H1 (cell line): ENCODE measurements around the gene ASH1L. TPM values are rescaled to one million over a fixed set of nuclear protein-coding genes. Genes with fewer than 3 reads are reported as not detected.

Experiments
- CTCF ChIA-PET: fragments of 300-600 bp; sonication (Branson Sonifier 250); formaldehyde crosslinking; loops from one replicate; lab custom pipeline; 2021; ENCODE audit not compliant: partially characterized antibody; lab: Charles Lee
- POLR2A ChIA-PET: fragments of 300-600 bp; sonication (Branson Sonifier 250); formaldehyde crosslinking; loops from one replicate; lab custom pipeline; 2021; ENCODE audit warnings: inconsistent platforms; ENCODE audit not compliant: partially characterized antibody; lab: Charles Lee
- DNase-seq, 2 experiments: peaks; one replicate each; pipeline versions ENCODE4 v3.0.0 to v3.0.0-alpha.2; 2010 to 2022; ENCODE audit warnings: low spot score in 2 of 2, low read depth in 1 of 2, mixed read lengths in 1 of 2
- FAIRE-seq: peaks from 2 replicates; lab custom pipeline; 2011; peaks lifted over from hg19 to GRCh38; lab: Jason Lieb, UNC
- H2AFZ ChIP-seq: 2 replicates; pipeline ENCODE4 v1.8.1; 2012; ENCODE audit warnings: low read length, inconsistent platforms
- H2AK5ac ChIP-seq: 2 replicates; pipeline ENCODE4 v1.6.1; 2013; ENCODE audit warnings: low read depth, low read length
- H2BK120ac ChIP-seq: replicated peaks from 2 replicates; pipeline ENCODE3; 2013; ENCODE audit warnings: low read depth, low read length, inconsistent platforms
- H2BK12ac ChIP-seq: 2 replicates; pipeline ENCODE4 v1.6.1; 2013; ENCODE audit warnings: low read depth, low read length
- H2BK15ac ChIP-seq: 2 replicates; pipeline ENCODE4 v1.6.1; 2013; ENCODE audit warnings: low read length
- H2BK20ac ChIP-seq: 2 replicates; pipeline ENCODE4 v1.6.1; 2013; ENCODE audit warnings: low read length
- H2BK5ac ChIP-seq: 2 replicates; pipeline ENCODE4 v1.6.1; 2013; ENCODE audit warnings: low read depth, low read length
- H3K14ac ChIP-seq: 2 replicates; pipeline ENCODE4 v1.6.1; 2013; ENCODE audit warnings: inconsistent platforms; ENCODE audit not compliant: insufficient read length
- H3K18ac ChIP-seq: 2 replicates; pipeline ENCODE4 v1.6.1; 2013; ENCODE audit warnings: low read length; ENCODE audit errors: extremely low read depth
- H3K23ac ChIP-seq: 2 replicates; pipeline ENCODE4 v1.6.1; 2013; ENCODE audit warnings: inconsistent platforms; ENCODE audit not compliant: insufficient read length
- H3K23me2 ChIP-seq: 2 replicates; pipeline ENCODE4 v1.6.1; 2013; ENCODE audit warnings: low read depth, low read length
- H3K27ac ChIP-seq: 2 replicates; pipeline ENCODE4 v1.6.1; 2011; ENCODE audit warnings: low read depth, low read length, inconsistent platforms
- H3K27me3 ChIP-seq, 4 experiments: replicated peaks in 1 of 4; 1 replicate in 1 of 4; 2 replicates in 3 of 4; pipeline versions ENCODE4 v1.6.1 to v1.8.1; 2011 to 2013; ENCODE audit warnings: low read length in 3 of 4, mild to moderate bottlenecking in 3 of 4, inconsistent platforms in 2 of 4, mixed read lengths in 2 of 4, moderate library complexity in 1 of 4; ENCODE audit not compliant: control insufficient read depth in 3 of 4, insufficient read depth in 3 of 4; ENCODE audit errors: extremely low read depth in 1 of 4
- H3K36me3 ChIP-seq, 4 experiments: 2 replicates each; pipeline versions ENCODE4 v1.6.1 to v1.8.1; 2011 to 2013; ENCODE audit warnings: mild to moderate bottlenecking in 4 of 4, low read length in 3 of 4, moderate library complexity in 2 of 4, control low read depth in 1 of 4, inconsistent platforms in 1 of 4; ENCODE audit not compliant: insufficient read depth in 4 of 4, control insufficient read depth in 2 of 4
- H3K4ac ChIP-seq: replicated peaks from 2 replicates; pipeline ENCODE3; 2013; ENCODE audit warnings: low read length, low read depth, mixed read lengths, inconsistent platforms; ENCODE audit not compliant: insufficient read length
- H3K4me1 ChIP-seq, 4 experiments: replicated peaks in 1 of 4; 1 replicate in 1 of 4; 2 replicates in 3 of 4; pipeline versions ENCODE4 v1.6.1 to v1.8.1; 2011 to 2013; ENCODE audit warnings: low read length in 3 of 4, inconsistent platforms in 2 of 4, mixed read lengths in 1 of 4; ENCODE audit not compliant: insufficient read depth in 4 of 4, control insufficient read depth in 3 of 4
- H3K4me2 ChIP-seq, 2 experiments: 2 replicates each; pipeline versions ENCODE4 v1.6.1 to v1.8.1; 2011 to 2013; ENCODE audit warnings: low read depth in 2 of 2, low read length in 2 of 2, control low read depth in 1 of 2, inconsistent platforms in 1 of 2, mild to moderate bottlenecking in 1 of 2; ENCODE audit not compliant: insufficient read depth in 1 of 2
- H3K4me3 ChIP-seq, 4 experiments: fragments of 200-600, 300-600 bp in 1 of 4; sonication (generic), shearing (Covaris generic), sonication (Bioruptor Twin) in 1 of 4; 2 replicates each; pipeline versions ENCODE4 v1.5.1 to v1.8.1; 2011 to 2016; ENCODE audit warnings: low read length in 4 of 4, low read depth in 3 of 4, control low read depth in 2 of 4, inconsistent platforms in 2 of 4, mild to moderate bottlenecking in 2 of 4, mixed read lengths in 1 of 4, moderate library complexity in 1 of 4; ENCODE audit not compliant: insufficient read depth in 2 of 4; ENCODE audit errors: extremely low read depth in 1 of 4
- H3K56ac ChIP-seq: replicated peaks from 2 replicates; pipeline ENCODE3; 2013; ENCODE audit warnings: low read depth, mild to moderate bottlenecking, mixed read lengths, low read length, inconsistent platforms; ENCODE audit not compliant: insufficient read length
- H3K79me1 ChIP-seq: 2 replicates; pipeline ENCODE4 v1.6.1; 2013; ENCODE audit warnings: low read depth, low read length, control low read depth
- H3K79me2 ChIP-seq, 2 experiments: 2 replicates each; pipeline versions ENCODE4 v1.6.1 to v1.8.1; 2012 to 2013; ENCODE audit warnings: low read length in 2 of 2, mild to moderate bottlenecking in 2 of 2, inconsistent platforms in 1 of 2; ENCODE audit not compliant: insufficient read depth in 2 of 2, control insufficient read depth in 1 of 2
- H3K9ac ChIP-seq, 4 experiments: replicated peaks in 1 of 4; 1 replicate in 1 of 4; 2 replicates in 3 of 4; pipeline versions ENCODE4 v1.6.1 to v1.8.1; 2011 to 2013; ENCODE audit warnings: low read depth in 3 of 4, low read length in 3 of 4, control low read depth in 2 of 4, mild to moderate bottlenecking in 2 of 4, moderate library complexity in 2 of 4, inconsistent platforms in 1 of 4; ENCODE audit errors: extremely low read depth in 1 of 4
- H3K9me3 ChIP-seq, 2 experiments: 2 replicates each; pipeline versions ENCODE4 v1.6.1 to v1.8.1; 2012 to 2013; ENCODE audit warnings: mild to moderate bottlenecking in 2 of 2, moderate library complexity in 2 of 2, control low read depth in 1 of 2, inconsistent platforms in 1 of 2, low read depth in 1 of 2, low read length in 1 of 2, mixed read lengths in 1 of 2; ENCODE audit not compliant: insufficient read depth in 2 of 2
- H4K20me1 ChIP-seq, 2 experiments: replicated peaks in 1 of 2; 2 replicates each; pipeline versions ENCODE3 to v1.8.1; 2011 to 2013; ENCODE audit warnings: inconsistent platforms in 2 of 2, low read length in 2 of 2, mild to moderate bottlenecking in 1 of 2; ENCODE audit not compliant: insufficient read depth in 2 of 2, control insufficient read depth in 1 of 2
- H4K5ac ChIP-seq: 2 replicates; pipeline ENCODE4 v1.6.1; 2013; ENCODE audit warnings: low read length, low read depth, mixed read lengths, inconsistent platforms; ENCODE audit not compliant: insufficient read length
- H4K8ac ChIP-seq: 2 replicates; pipeline ENCODE4 v1.8.0; 2013; ENCODE audit warnings: mild to moderate bottlenecking, moderate library complexity, low read length, inconsistent platforms; ENCODE audit not compliant: insufficient read depth; ENCODE audit errors: extremely low read depth
- H4K91ac ChIP-seq: replicated peaks from 2 replicates; pipeline ENCODE3; 2013; ENCODE audit warnings: low read length, mixed read lengths, inconsistent platforms; ENCODE audit not compliant: insufficient read length
- CBX5 ChIP-seq: fragments of 300-800, 300-1000 bp; sonication (generic); IDR thresholded peaks from 2 replicates; pipeline ENCODE4 v1.7.1; 2016; ENCODE audit warnings: antibody characterized with exemption, low read length, low read depth
- CHD1 ChIP-seq: IDR thresholded peaks from 2 replicates; pipeline ENCODE4 v1.6.1; 2012; ENCODE audit warnings: low read depth, low read length, improper control_type of control experiment
- HDAC6 ChIP-seq: IDR thresholded peaks from one replicate; pipeline ENCODE4 v1.7.1; 2012; ENCODE audit warnings: low read depth, mild to moderate bottlenecking, inconsistent platforms, low read length, moderate library complexity
- PHF8 ChIP-seq: fragments of 200-600 bp; sonication (generic); conservative IDR thresholded peaks from 2 replicates; pipeline ENCODE4 v1.7.1; 2012; ENCODE audit warnings: low read depth, mild to moderate bottlenecking, inconsistent platforms, low read length, moderate library complexity
- SIN3A ChIP-seq, 2 experiments: IDR thresholded peaks in 1 of 2; conservative IDR thresholded peaks in 1 of 2; 2 replicates each; pipeline ENCODE4 v1.6.1; 2011 to 2012; ENCODE audit warnings: low read length in 2 of 2, improper control_type of control experiment in 1 of 2, low read depth in 1 of 2, mild to moderate bottlenecking in 1 of 2
- SRF ChIP-seq: IDR thresholded peaks from 2 replicates; pipeline ENCODE4 v1.6.1; 2011; ENCODE audit warnings: mild to moderate bottlenecking, low read depth, low read length, moderate library complexity
- WGBS, 2 experiments: shearing (Covaris generic) in 1 of 2; methylation state at CpG; one replicate each; pipeline versions ENCODE4 v1.1.6 to v1.1.7; 2013 to 2015; ENCODE audit warnings: low lambda C conversion rate in 2 of 2, mixed read lengths in 2 of 2, inconsistent platforms in 1 of 2, low coverage in 1 of 2, missing lambda C conversion rate in 1 of 2; ENCODE audit not compliant: insufficient replicate concordance in 2 of 2, insufficient coverage in 1 of 2, insufficient read length in 1 of 2; ENCODE audit errors: extremely low coverage in 1 of 2, missing lambda C conversion rate in 1 of 2; 5-methylcytosine and 5-hydroxymethylcytosine counted together
- polyA plus RNA-seq, 7 experiments: library from polyadenylated mRNA; depleted of rRNA in 3 of 7; stranded (reverse) in 5 of 7; unstranded in 2 of 7; fragments of >200 nt in 5 of 7; fragments of 200-250 nt in 2 of 7; gene quantifications; 1 replicate in 5 of 7; 2 replicates in 1 of 7; 4 replicates in 1 of 7; pipeline versions ENCODE4 v1.2.1 to v1.2.3, GENCODE V29; 2011 to 2013; ENCODE audit warnings: missing spikeins in 2 of 7, mixed read lengths in 2 of 7
- total RNA-seq: library from RNA; stranded (reverse); fragmentation: NEBNext Ultra II Directional; extraction: Animal tissue kit (Norgen Biotek cat#: 25700); gene quantifications from 2 replicates; pipeline ENCODE4 v1.2.1, GENCODE V29; 2021
- TF ChIP-seq, protein P1 (sequence below): IDR thresholded peaks from 2 replicates; pipeline ENCODE4 v1.6.1; 2012; ENCODE audit warnings: low read length, inconsistent platforms
- TF ChIP-seq, protein P2 (sequence below), 3 experiments: IDR thresholded peaks; 1 replicate in 2 of 3; 2 replicates in 1 of 3; pipeline versions ENCODE4 v1.5.1 to v1.6.1; 2011; ENCODE audit warnings: low read length in 3 of 3, mild to moderate bottlenecking in 3 of 3, inconsistent platforms in 2 of 3, low read depth in 1 of 3, moderate library complexity in 1 of 3; ENCODE audit not compliant: insufficient read depth in 1 of 3; ENCODE audit errors: control extremely low read depth in 1 of 3

Gene ASH1L
- total and polyA plus RNA-seq, 2 of the 8 experiments (the other 6 are each of a cell fraction or from before 2014, with no cell fraction given), result 7.5 to 27.6 TPM

DNA sequence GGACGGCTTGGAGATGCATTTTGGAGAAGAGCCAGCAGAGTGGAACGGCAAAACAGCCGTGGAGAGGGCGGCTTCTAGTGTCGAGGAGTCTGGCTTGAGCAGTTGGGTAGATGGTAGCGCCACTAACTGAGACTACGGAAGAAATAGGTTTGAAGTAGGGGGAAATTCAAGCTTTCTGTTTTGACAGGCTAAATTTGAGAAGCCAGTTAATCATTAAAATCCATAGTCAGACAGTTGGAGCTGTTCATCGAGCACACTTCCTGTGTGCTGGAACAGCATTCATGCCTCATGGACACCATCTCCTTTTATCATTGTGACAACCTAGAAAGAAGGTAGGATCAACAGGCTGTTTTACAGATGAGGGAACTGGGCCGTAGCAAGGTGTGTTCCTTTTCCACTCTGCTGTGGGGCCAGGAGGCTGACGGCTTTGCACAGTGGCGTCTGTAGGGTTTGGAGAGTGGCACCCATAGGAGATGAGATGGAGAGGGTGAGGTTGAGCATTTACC lies 258.0 kb downstream of the ASH1L start:
- H3K79me1 ChIP-seq, result peaks cover 2% of the 10 kb centered on the region; the same call in 1 of the 2 replicates
- H3K79me2 ChIP-seq, result peaks cover 3 to 8% of the 10 kb centered on the region in 2 experiments; a peak in 3 of 4 replicates
- WGBS, 2 experiments, result 86% methylated on average over 11 of the region's 11 CpGs; no CpG with 5 or more reads in 1 of the 2 experiments
- peaks cover 0 to 5% (median 2%) of the 10 kb centered on the region in 4 experiments; a peak in 5 of 7 replicates for H3K4me1 ChIP-seq
- FAIRE-seq (no peak), DNase-seq (no peak)
- H2AFZ ChIP-seq, result no peak overlapping the region
- H4K20me1 ChIP-seq, result peaks cover 0 to 4% of the 10 kb centered on the region in 2 experiments
- ChIA-PET CTCF (interaction anchor here (1.1 to 6.4 kb wide), 3 partner anchors 23 to 53 kb away, joined by 4 to 103 read pairs (median 79); no protein-coding TSS in a partner anchor), POLR2A (interaction anchor here (1.7 to 2.6 kb wide), 2 partner anchors 13 to 18 kb away, joined by 7 to 9 read pairs; no protein-coding TSS in a partner anchor)
- no peak overlapping the region for H3K56ac ChIP-seq
- H2BK120ac ChIP-seq, result no peak overlapping the region
- no peak overlapping the region for H2BK15ac ChIP-seq
- no peaks in the 10 kb centered on the region for H3K9me3 ChIP-seq
- H2BK5ac ChIP-seq, result no peak overlapping the region
- H3K36me3 ChIP-seq, result no peaks in the 10 kb centered on the region
- no peak overlapping the region for H3K4ac ChIP-seq
- H3K23me2 ChIP-seq, result peaks cover 7% of the 10 kb centered on the region
- peak overlapping the region; percentile 59 for H4K91ac ChIP-seq
- H3K27me3 ChIP-seq, result no peaks in the 10 kb centered on the region; a peak in 1 of 7 replicates
- H2BK20ac ChIP-seq, result peak overlapping the region; percentile 48; the same call in 1 of the 2 replicates
- H3K18ac ChIP-seq, result no peak overlapping the region
- no peak overlapping the region for H3K14ac ChIP-seq
- no peak overlapping the region for H2AK5ac ChIP-seq
- no peak overlapping the region for H3K4me3 ChIP-seq
- no peak overlapping the region for H3K27ac ChIP-seq
- H2BK12ac ChIP-seq, result 0 out of 2 replicates have a peak overlapping the region, but pooled peaks have one; percentile 63
- H3K9ac ChIP-seq, result no peak overlapping the region
- no peak overlapping the region for H4K5ac ChIP-seq
- H3K4me2 ChIP-seq, result no peak overlapping the region
- H3K23ac ChIP-seq, result no peak overlapping the region
- no peak overlapping the region for H4K8ac ChIP-seq
- TF ChIP-seq, protein P1, sequence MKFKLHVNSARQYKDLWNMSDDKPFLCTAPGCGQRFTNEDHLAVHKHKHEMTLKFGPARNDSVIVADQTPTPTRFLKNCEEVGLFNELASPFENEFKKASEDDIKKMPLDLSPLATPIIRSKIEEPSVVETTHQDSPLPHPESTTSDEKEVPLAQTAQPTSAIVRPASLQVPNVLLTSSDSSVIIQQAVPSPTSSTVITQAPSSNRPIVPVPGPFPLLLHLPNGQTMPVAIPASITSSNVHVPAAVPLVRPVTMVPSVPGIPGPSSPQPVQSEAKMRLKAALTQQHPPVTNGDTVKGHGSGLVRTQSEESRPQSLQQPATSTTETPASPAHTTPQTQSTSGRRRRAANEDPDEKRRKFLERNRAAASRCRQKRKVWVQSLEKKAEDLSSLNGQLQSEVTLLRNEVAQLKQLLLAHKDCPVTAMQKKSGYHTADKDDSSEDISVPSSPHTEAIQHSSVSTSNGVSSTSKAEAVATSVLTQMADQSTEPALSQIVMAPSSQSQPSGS, result no peak
- TF ChIP-seq SRF (no peak), CBX5 (no peak), HDAC6 (no peak), SIN3A (conservative IDR thresholded peaks at IDR 0.05 in 1 of 2, IDR thresholded peaks at IDR 0.05 in 1 of 2; ENCODE audit: low read depth in 1 of 2, low read length in 2 of 2) (no peak), PHF8 (no peak), CHD1 (no peak)
- TF ChIP-seq, protein P2, sequence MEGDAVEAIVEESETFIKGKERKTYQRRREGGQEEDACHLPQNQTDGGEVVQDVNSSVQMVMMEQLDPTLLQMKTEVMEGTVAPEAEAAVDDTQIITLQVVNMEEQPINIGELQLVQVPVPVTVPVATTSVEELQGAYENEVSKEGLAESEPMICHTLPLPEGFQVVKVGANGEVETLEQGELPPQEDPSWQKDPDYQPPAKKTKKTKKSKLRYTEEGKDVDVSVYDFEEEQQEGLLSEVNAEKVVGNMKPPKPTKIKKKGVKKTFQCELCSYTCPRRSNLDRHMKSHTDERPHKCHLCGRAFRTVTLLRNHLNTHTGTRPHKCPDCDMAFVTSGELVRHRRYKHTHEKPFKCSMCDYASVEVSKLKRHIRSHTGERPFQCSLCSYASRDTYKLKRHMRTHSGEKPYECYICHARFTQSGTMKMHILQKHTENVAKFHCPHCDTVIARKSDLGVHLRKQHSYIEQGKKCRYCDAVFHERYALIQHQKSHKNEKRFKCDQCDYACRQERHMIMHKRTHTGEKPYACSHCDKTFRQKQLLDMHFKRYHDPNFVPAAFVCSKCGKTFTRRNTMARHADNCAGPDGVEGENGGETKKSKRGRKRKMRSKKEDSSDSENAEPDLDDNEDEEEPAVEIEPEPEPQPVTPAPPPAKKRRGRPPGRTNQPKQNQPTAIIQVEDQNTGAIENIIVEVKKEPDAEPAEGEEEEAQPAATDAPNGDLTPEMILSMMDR (IDR thresholded peaks at IDR 0.05; ENCODE audit: control extremely low read depth in 1 of 3, insufficient read depth in 1 of 3, low read depth in 1 of 3, low read length in 3 of 3), result no peak
